GM19099 (cell line): ENCODE measurements around the gene AGAP1.

Source experiments
- POLR2A ChIP-seq: IDR thresholded peaks from 3 replicates; pipeline ENCODE4 v1.6.1; 2011; ENCODE audit warnings: low read depth; ENCODE audit not compliant: insufficient read length; ENCODE audit errors: extremely low read depth

AGAP1 gene

DNA sequence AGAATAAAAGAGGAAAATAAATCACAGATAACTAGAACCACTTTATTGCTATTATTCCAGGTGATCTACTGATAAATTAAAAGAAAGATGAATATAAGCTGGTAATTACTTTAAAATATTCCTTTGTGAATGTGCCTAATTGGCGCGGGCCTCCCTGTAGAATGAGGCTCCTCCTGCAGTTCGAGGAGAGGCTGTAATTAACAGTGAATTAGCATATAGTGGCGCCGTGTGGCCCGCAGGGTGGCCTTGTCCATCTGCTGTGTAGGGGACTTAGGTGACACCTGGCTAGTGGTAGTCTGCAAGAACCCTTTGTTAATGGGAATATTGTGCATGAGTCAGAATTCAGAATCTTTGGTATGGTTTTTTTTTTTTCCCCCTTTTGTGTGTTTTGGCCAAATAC lies 119.8 kb downstream of the AGAP1 start:
- no peak for TF ChIP-seq POLR2A

DNA sequence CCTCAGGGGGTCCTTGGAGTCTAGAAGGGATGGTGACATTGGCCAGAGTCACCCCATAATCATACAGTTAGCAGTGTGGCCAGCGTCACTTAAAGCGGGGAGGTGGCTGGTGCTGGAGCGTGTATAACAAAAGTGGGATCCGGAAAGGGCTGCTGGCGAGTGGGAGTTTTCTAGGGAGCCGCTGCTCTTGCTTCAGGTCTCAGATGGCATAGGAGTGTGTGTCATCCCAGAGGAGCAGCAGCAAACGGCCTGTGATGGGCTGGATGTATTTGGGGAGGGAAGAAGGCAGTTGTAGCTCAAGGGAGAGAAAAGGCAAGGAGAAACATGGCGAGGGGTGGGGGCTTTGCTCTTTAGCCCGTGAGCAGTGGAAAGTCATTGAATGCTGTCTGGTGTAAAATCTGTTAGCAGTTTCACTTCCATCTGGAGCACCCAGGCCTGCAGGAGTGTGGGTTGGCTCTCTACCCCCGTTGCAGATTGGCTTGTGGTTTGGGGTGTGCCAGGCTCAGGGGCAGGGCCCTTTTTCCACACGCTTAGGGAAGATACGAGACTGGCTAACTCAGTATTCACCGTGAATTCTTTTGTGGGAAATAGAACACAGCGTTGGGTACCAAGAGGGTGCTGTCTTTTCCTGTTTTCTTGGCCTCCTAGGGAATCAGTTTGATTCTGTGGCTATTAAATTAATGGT lies 120.5 kb downstream of the AGAP1 start:
- TF ChIP-seq POLR2A, result no peak

- no peak for TF ChIP-seq POLR2A
Measured at GRCh38 chr2:235614900-235615712, 121.3 kb downstream of the AGAP1 start.

DNA sequence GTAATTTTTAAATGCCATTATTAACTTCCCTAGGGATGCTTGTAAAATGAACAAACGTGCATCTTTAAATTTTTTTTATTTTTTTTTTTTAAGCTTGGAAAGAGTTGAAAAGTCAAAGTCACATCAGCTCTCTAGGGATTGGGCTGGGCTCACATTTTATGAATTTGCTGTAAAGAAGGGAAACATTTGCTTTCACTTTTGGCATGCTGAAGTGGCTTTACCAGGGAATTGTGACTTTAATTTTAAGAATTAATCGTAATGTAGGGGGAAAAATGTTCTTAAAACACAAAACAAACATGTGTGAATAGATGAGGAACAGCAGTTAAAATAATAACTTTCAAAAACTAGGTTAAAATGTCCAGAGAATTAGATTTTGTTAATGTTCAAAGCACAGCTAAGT lies 123.0 kb downstream of the AGAP1 start:
- TF ChIP-seq POLR2A, result no peak

GRCh38 chr2:235618039-235618438 lies 124.2 kb downstream of the AGAP1 start:
- no peak for TF ChIP-seq POLR2A

DNA sequence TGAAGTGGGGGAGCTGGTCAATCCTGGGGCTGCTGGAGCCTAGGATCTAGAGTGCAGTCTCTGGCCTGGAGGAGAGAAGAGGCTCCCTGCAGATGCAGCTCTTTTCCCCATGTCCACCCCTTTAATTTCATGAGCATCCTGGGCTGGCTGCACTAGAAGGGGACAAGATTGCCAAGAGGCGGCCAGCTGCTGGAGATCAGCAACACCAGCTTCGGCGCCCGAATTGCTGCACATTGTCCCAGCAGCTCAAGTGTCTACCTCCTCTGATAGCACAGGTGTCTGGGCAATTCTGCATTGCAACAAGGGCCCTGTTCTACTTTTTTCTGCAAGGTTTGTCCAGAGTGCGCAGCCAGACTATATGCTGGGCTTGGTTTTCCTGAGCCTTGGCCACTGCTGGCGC lies 125.7 kb downstream of the AGAP1 start:
- TF ChIP-seq POLR2A, result no peak

DNA sequence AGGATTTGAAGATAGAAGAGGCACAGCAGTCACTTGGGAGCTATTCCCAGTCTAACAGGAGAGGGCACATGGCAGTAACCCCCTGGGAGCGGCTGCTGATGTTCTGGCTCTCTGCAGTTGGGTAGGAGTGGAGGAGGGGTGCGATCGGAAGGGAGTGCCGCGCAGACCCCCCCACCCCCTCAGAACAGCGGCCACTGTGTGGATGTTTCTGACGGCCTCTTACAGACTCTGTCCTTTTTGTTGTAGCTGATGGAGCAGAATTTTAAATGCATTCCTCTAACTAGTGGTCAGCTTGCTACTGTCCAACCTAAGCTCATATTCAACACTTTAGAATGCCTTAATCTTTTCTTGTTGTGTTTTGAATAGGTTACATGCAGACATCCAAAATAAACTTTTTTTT lies 127.9 kb downstream of the AGAP1 start:
- no peak for TF ChIP-seq POLR2A

DNA sequence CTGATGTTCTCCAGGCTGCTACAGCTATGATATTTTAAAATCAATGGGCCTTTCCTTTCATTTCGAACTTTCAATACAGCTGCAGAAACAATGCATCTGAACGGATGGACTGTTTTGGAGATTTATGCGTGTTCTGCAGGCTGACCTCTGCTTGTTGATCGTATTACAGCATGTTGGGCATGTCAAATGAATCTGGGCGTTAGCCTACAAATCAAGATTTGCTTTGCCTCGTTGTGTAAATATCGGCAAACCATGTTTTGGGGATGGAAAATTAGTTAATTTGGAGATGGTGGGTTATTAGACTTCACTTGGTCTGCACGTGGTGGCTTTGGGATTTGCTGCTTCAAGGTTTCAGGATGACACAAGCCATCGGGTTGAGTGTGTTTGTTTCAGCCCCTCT lies 129.3 kb downstream of the AGAP1 start:
- no peak for TF ChIP-seq POLR2A

DNA sequence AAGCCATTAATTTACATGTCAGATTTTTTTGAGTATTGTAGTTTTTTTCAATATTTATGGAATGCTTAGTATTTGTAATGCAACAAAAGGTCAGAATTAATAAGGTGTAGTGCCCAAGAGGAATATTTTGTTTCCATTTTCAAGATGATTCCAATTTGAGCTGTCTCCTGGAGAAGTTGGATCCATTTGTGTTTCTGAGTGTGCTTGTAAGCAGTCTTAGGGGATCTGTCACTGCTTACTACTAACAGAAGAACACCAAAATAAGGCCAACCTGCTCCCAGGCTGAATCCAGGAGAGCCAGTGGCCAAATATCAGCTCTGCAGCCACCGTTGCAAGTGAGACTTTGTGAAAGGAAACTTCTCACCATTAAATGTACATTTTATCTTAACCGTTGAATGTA lies 129.9 kb downstream of the AGAP1 start:
- TF ChIP-seq POLR2A, result no peak

DNA sequence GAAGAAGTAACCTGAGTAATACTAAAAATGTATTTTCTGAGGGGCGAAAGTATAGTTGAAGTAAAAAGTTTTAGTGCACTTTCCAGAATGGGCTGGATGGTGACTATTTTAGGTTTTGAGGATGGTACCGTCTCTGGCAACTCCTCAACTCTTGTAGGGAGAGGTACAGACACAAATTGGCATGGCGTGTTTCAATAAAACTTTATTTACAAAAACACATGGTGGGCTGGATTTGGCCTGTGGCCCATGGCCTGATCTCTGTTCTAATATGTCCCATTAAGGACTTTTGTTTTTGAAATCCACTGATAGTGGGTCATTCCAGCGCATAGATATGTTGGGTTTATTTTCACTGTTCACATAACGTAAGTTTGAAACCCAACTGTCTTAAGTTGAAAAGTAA lies 132.8 kb downstream of the AGAP1 start:
- TF ChIP-seq POLR2A, result no peak

DNA sequence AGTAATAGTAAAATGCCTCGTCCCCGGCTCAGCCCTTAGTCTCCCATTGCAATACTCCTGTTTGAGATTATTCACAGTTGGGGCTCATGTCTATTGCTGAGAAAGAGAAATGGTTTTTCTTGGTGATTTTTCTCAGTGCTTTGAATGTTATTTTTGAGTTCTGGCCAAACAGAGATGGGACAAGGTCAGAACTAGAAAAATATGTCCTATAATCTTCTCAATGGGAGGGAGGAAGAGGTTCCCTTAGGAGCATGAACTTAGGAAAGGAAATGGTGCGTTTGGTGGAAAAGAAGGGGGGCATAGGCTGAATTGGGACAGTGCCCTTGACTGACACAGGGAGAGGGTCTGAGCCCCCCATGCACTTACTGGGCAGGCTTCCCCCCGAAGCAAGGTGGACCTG lies 133.8 kb downstream of the AGAP1 start:
- no peak for TF ChIP-seq POLR2A

DNA sequence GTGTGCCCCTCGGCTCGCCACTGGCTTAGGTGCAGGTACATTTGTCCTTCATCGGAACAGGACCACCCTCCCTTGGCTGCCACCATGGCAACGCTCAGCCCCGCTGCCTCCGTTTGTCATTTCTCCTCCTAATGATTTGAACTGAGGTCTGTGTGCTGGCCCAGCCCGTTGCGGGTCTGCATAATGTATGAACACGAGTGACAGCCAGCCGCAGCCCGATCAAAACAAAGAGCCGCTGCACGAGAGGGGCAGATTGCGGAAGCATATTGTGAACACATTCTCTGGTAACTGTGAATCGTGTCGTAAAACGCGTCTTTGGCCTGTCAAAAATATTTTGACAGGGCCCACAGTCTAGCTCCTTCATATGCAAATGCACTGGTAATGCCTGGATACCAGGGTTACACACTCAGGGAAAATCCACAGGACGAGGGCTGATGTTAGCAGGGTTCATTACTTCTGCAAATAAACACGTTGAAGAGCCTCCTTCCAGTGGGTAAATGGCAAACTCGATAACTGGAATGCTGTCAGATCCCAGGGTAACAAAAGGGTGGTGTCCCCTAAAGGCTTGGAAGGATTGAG lies 137.0 kb downstream of the AGAP1 start:
- no peak for TF ChIP-seq POLR2A

- no peak for TF ChIP-seq POLR2A
Measured at GRCh38 chr2:235634435-235635158, 140.8 kb downstream of the AGAP1 start.

GRCh38 chr2:235636546-235636945 lies 142.7 kb downstream of the AGAP1 start:
- TF ChIP-seq POLR2A, result no peak

DNA sequence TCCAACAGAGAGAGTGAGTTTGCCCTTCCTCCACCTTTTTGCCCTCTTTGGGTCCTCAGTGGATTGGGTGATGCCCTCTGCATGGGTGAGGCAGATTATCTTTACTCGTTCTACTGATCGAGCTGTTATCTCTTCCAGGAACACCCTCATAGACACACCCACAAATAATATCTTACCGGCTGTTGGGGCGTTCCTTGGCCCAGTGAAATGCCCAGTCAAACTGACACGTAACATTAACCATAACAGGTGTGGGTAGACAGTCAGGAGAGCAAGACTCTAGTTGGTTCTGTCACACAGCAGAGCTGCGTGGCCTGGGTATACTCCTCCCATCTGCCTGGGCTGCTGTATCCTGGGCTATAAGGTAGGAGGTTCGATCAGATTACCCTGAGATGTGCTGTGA lies 144.1 kb downstream of the AGAP1 start:
- no peak for TF ChIP-seq POLR2A
